HEK293T (cell line): ENCODE results near the gene JAK3.

Source experiments
- CTCF ChIA-PET: fragments of 350-600 bp; formaldehyde crosslinking; extraction: SDS; loops from one replicate; lab custom pipeline; 2021; ENCODE audit warnings: antibody characterized with exemption, inconsistent platforms; lab: Yijun Ruan, JAX
- POLR2A ChIA-PET: fragments of 350-600 bp; formaldehyde crosslinking; extraction: SDS; loops from one replicate; lab custom pipeline; 2020; ENCODE audit warnings: antibody characterized with exemption, inconsistent platforms; lab: Yijun Ruan, JAX
- DNase-seq: peaks from one replicate; pipeline ENCODE4 v3.0.0; 2012; ENCODE audit warnings: mixed read lengths; ENCODE audit errors: extremely low spot score
- ARNT ChIP-seq: fragments of 450-650 bp; IDR thresholded peaks from 2 replicates; pipeline ENCODE4 v1.6.1; 2017; ENCODE audit warnings: mild to moderate bottlenecking
- BHLHE40 ChIP-seq: fragments of 450-650 bp; IDR thresholded peaks from 2 replicates; pipeline ENCODE4 v1.6.1; 2016; ENCODE audit warnings: mild to moderate bottlenecking, moderate library complexity, borderline replicate concordance
- CTBP1 ChIP-seq: fragments of 450-650 bp; IDR thresholded peaks from 2 replicates; pipeline ENCODE4 v1.6.1; 2016; ENCODE audit warnings: borderline replicate concordance
- ELF4 ChIP-seq: fragments of 450-650 bp; IDR thresholded peaks from 2 replicates; pipeline ENCODE4 v1.6.1; 2017; ENCODE audit warnings: antibody characterized with exemption
- FOXA1 ChIP-seq: fragments of 450-650 bp; IDR thresholded peaks from 2 replicates; pipeline ENCODE4 v1.6.1; 2016; ENCODE audit warnings: mild to moderate bottlenecking
- FOXK2 ChIP-seq: fragments of 450-650 bp; IDR thresholded peaks from 2 replicates; pipeline ENCODE4 v1.6.1; 2016; ENCODE audit warnings: mild to moderate bottlenecking
- FOXM1 ChIP-seq: fragments of 450-650 bp; IDR thresholded peaks from 2 replicates; pipeline ENCODE4 v1.6.1; 2017; ENCODE audit warnings: mild to moderate bottlenecking, borderline replicate concordance
- HDGF ChIP-seq: fragments of 450-650 bp; IDR thresholded peaks from 2 replicates; pipeline ENCODE4 v1.6.1; 2017; ENCODE audit warnings: antibody characterized with exemption, borderline replicate concordance
- L3MBTL2 ChIP-seq: fragments of 450-650 bp; conservative IDR thresholded peaks from 2 replicates; pipeline ENCODE4 v1.6.1; 2016; ENCODE audit warnings: mild to moderate bottlenecking
- LEF1 ChIP-seq: fragments of 450-650 bp; IDR thresholded peaks from 2 replicates; pipeline ENCODE4 v1.6.1; 2017; ENCODE audit warnings: mild to moderate bottlenecking, borderline replicate concordance
- NFRKB ChIP-seq: fragments of 450-650 bp; IDR thresholded peaks from 2 replicates; pipeline ENCODE4 v1.6.1; 2016; ENCODE audit warnings: mild to moderate bottlenecking, moderate library complexity
- SP1 ChIP-seq: fragments of 450-650 bp; IDR thresholded peaks from 2 replicates; pipeline ENCODE4 v1.6.1; 2017
- SUZ12 ChIP-seq: fragments of 450-650 bp; IDR thresholded peaks from 2 replicates; pipeline ENCODE4 v1.6.1; 2016; ENCODE audit warnings: mild to moderate bottlenecking
- TARDBP ChIP-seq: fragments of 450-650 bp; IDR thresholded peaks from 2 replicates; pipeline ENCODE4 v1.6.1; 2016
- ZNF384 ChIP-seq: fragments of 450-650 bp; IDR thresholded peaks from 2 replicates; pipeline ENCODE4 v1.6.1; 2016
- TF ChIP-seq, protein P1 (sequence below): fragments of 450-650 bp; IDR thresholded peaks from 2 replicates; pipeline ENCODE4 v1.6.1; 2016

JAK3 gene

DNA sequence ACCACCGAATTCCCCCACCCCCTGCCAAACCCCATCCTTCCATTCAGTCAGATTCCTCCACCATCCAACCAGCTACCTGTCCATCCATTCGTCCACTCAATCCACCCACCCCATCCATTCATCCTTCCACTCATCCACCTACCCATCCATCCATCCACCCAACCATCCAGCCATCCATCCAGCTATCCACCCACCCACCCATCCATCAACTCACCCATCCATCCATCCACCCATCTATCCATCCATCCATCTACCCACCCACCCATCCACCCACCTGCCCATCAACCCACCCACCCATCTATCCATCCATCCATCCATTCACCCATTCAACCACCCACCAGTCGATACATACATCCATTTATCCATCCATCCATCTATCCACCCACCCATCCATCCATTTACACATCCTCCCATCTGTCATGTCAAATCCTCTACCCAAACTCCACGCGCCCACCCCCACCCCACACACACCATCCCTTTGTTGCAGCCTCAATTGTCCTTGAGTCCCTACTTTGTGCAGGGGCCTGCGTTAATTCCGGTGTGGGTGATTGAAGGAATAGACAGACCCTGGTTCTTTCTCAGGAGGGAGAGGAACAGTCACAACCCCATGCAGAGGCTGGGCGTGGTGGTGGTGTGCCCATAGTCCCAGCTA lies 18.7 kb upstream of the JAK3 start:
- TF ChIP-seq FOXK2 = no peak
- no peak for TF ChIP-seq HDGF
- TF ChIP-seq, protein P1, sequence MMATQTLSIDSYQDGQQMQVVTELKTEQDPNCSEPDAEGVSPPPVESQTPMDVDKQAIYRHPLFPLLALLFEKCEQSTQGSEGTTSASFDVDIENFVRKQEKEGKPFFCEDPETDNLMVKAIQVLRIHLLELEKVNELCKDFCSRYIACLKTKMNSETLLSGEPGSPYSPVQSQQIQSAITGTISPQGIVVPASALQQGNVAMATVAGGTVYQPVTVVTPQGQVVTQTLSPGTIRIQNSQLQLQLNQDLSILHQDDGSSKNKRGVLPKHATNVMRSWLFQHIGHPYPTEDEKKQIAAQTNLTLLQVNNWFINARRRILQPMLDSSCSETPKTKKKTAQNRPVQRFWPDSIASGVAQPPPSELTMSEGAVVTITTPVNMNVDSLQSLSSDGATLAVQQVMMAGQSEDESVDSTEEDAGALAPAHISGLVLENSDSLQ = peak; percentile 18; the same call in 1 of the 2 replicates
- TF ChIP-seq BHLHE40 = no peak
- no peak for TF ChIP-seq FOXM1
- no peak for TF ChIP-seq ZNF384
- ChIA-PET CTCF (no interaction called here), POLR2A (interaction anchor here (1.9 kb wide), 1 partner anchor 66 kb away, joined by 12 read pairs; the partner anchor contains the start of gene CCDC124)
- DNase-seq = no peak

DNA sequence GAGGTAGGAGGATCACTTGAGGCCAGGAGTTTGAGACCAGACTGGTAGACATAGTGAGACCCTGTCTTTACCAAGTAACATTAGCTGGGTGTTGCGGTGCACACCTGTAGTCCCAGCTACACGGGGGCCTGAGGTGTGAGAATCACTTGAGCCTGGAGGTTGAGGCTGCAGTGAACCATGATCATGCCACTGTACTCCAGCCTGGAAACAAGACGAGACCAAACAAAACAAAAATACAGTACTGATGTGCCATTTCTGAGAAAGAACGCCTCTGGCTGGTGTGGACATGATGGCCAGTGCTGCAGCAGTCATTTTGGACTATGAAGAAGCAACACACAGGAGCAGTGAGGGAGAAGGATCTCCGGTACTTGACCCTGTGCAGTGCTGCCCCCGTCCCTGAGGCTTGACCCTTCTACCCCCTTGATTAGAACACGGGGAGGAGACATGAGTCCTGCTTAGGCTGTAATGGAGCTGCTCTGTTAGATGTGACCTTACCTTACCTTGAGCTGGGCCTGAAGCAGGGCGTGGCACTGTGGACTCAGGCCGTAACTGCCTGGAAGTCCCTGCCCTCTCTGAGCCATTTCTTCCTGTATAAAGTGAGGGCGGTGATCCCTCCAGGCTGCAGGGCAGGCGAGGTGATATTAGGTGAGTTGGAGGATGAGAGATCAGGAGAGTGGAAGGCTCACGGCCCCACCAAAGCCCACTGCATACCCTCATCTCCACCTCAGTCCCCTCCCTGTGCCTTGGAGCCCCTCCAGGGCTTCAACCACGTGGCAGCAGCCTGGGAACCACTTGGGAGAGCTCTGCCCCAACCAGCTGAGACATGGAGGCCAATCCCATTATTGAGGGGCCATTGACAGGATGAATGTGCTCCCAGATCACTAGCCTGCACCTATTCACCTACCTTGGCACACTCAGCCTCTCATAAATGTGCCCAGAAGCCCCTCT lies 17.9 kb upstream of the JAK3 start:
- ChIA-PET CTCF (no interaction called here), POLR2A (interaction anchor here (1.1 to 1.9 kb wide), 2 partner anchors 67 to 157 kb away, joined by 3 to 12 read pairs; partner anchors contain the start of gene CCDC124)
- TF ChIP-seq HDGF = peak; percentile 66; the same call in 1 of the 2 replicates
- TF ChIP-seq CTBP1 = no peak
- DNase-seq = no peak

DNA sequence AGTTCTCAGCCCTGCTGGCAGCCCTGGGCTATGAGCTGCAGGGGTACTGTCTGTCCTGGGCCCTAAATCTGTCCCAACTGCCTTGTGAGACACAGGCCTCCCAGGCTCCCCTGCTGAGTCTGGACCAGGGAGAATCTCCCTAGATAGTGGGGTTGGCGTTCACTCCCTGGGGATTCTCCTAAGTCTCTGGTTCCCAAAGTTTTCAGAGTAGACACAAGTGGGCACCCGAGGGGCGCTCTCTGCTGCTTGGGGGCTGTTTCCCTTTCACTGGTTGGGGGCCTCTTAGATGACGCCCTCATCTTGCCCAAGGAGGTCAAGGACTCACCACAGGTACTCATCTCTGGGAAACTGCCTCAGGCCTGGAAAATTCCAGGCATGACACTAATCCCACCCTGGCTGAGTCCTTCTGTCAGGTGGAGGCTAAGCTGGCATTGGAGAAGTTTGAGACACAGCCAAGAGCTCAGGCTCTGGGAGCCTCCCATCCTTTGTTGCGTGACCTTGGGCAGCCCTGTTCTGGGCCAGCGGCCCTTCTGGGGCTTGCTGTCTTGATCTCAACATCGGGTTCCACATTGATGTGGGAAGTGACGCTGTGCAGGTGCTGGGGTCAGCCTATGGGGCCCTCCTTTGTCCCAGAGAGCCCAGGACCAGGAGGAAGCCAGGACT lies 15.9 kb upstream of the JAK3 start:
- TF ChIP-seq SP1 (no peak), ELF4 (no peak), BHLHE40 (no peak), NFRKB (no peak), FOXK2 (no peak), TARDBP (no peak), FOXA1 (no peak)
- TF ChIP-seq, protein P1 = no peak
- ChIA-PET CTCF (interaction anchor here (0.9 kb wide), 1 partner anchor 75 kb away, joined by 3 read pairs; no protein-coding TSS in a partner anchor), POLR2A (interaction anchor here (1.0 to 1.4 kb wide), 2 partner anchors 58 to 69 kb away, joined by 4 to 7 read pairs; partner anchors contain the start of gene CCDC124)
- no peak for DNase-seq

DNA sequence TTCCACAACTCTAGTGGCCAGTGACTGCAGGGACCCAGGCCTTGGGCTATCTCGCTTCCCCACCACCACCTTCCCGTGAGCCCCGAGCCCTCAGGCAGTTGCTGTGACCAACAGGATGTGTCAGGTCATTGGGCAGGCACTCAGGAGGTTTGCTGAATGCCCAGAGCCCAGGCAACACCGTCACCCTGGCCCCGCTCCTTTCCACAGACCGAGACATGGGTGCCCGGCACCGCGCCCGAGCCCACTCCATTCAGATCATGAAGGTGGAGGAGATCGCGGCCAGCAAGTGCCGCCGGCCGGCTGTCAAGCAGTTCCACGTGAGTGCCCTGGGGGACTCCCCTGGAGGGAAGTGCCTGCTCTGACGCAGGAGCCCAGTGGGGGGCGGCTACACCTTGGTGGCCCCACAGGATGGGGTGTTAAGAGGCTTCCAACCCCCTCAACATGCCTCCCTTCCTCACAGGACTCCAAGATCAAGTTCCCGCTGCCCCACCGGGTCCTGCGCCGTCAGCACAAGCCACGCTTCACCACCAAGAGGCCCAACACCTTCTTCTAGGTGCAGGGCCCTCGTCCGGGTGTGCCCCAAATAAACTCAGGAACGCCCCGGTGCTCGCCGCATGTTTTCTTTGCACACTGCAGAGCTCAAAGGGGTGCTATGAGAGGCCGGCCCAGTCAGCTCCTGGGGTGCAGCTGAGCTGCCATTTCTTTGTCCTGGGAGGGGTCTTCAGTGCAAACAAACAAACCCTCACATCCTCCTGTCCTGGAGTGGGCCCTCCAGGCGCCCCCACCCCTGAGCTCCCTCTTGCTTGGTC lies 15.1 kb upstream of the JAK3 start:
- TF ChIP-seq ARNT = no peak
- TF ChIP-seq SUZ12 = no peak
- no peak for TF ChIP-seq CTBP1
- TF ChIP-seq FOXM1 = no peak
- TF ChIP-seq LEF1 = no peak
- no peak for TF ChIP-seq BHLHE40
- no peak for TF ChIP-seq TARDBP
- TF ChIP-seq L3MBTL2 = no peak
- TF ChIP-seq ELF4 = no peak
- no peak for TF ChIP-seq FOXA1
- TF ChIP-seq, protein P1 = no peak
- no peak for TF ChIP-seq SP1
- TF ChIP-seq HDGF = no peak
- no peak for TF ChIP-seq FOXK2
- TF ChIP-seq ZNF384 = no peak
- TF ChIP-seq NFRKB = no peak
- ChIA-PET POLR2A (interaction anchor here (1.4 kb wide), 1 partner anchor 70 kb away, joined by 7 read pairs; the partner anchor contains the start of gene CCDC124), CTCF (no interaction called here)
- no peak for DNase-seq
